Endothelial cell of umbilical vein (primary cell): ENCODE results near the gene PKD1. TPM values are rescaled to one million over a fixed set of nuclear protein-coding genes. Genes with fewer than 3 reads are reported as not detected.

Experiments used
- BruUV-seq: library from RNA; stranded (reverse); fragments of 400-500 nt; replicated peaks from 2 replicates; lab custom pipeline; 2021; lab: Mats Ljungman, UMichigan
- CTCF ChIA-PET: fragments of 300-600, 350-600 bp; sonication (Branson Sonifier 250); formaldehyde crosslinking; loops from one replicate; lab custom pipeline; 2021; ENCODE audit warnings: antibody characterized with exemption, inconsistent platforms; lab: Charles Lee
- POLR2A ChIA-PET: fragments of 300-600, 350-600 bp; sonication (Branson Sonifier 250); formaldehyde crosslinking; loops from one replicate; lab custom pipeline; 2021; ENCODE audit warnings: antibody characterized with exemption, inconsistent platforms; lab: Charles Lee
- DNase-seq: peaks from one replicate; pipeline ENCODE4 v3.0.0-alpha.2; 2011; ENCODE audit warnings: low read depth, low spot score
- FAIRE-seq: peaks from 2 replicates; lab custom pipeline; 2011; peaks lifted over from hg19 to GRCh38; lab: Jason Lieb, UNC
- H2AFZ ChIP-seq: 2 replicates; pipeline ENCODE4 v1.6.0; 2012; ENCODE audit warnings: low read depth, low read length, control low read depth, inconsistent platforms
- H3K27ac ChIP-seq: 2 replicates; pipeline ENCODE4 v1.5.1; 2011; ENCODE audit warnings: low read depth, mild to moderate bottlenecking, control low read depth, low read length, moderate library complexity; ENCODE audit not compliant: insufficient read depth
- H3K27me3 ChIP-seq, 2 experiments: 2 replicates each; pipeline versions ENCODE4 v1.6.0 to v1.6.1; 2011; ENCODE audit warnings: low read length in 2 of 2, mixed read lengths in 1 of 2; ENCODE audit not compliant: control insufficient read depth in 2 of 2, insufficient read depth in 2 of 2
- H3K36me3 ChIP-seq, 2 experiments: 2 replicates in 1 of 2; 3 replicates in 1 of 2; pipeline ENCODE4 v1.5.1; 2011; ENCODE audit warnings: low read length in 2 of 2, mild to moderate bottlenecking in 1 of 2, moderate library complexity in 1 of 2; ENCODE audit not compliant: control insufficient read depth in 2 of 2, insufficient read depth in 2 of 2; ENCODE audit errors: extremely low read depth in 1 of 2
- H3K4me1 ChIP-seq: 3 replicates; pipeline ENCODE4 v1.5.1; 2011; ENCODE audit warnings: mild to moderate bottlenecking, low read length; ENCODE audit not compliant: control insufficient read depth, insufficient read depth; ENCODE audit errors: extremely low read depth
- H3K4me2 ChIP-seq: 2 replicates; pipeline ENCODE4 v1.6.1; 2011; ENCODE audit warnings: low read length, control low read depth, mixed read lengths; ENCODE audit not compliant: insufficient read depth
- H3K4me3 ChIP-seq, 3 experiments: fragments of 200-600 bp in 1 of 3; sonication (generic), shearing (Covaris generic) in 1 of 3; replicated peaks in 1 of 3; 2 replicates each; pipeline ENCODE4 v1.5.1; 2011 to 2016; ENCODE audit warnings: control low read depth in 3 of 3, low read length in 3 of 3, mild to moderate bottlenecking in 2 of 3, inconsistent platforms in 1 of 3, low read depth in 1 of 3, moderate library complexity in 1 of 3; ENCODE audit not compliant: insufficient read depth in 1 of 3
- H3K79me2 ChIP-seq: 2 replicates; pipeline ENCODE4 v1.6.0; 2012; ENCODE audit warnings: low read length, inconsistent platforms; ENCODE audit not compliant: control insufficient read depth, insufficient read depth
- H3K9ac ChIP-seq: replicated peaks from 2 replicates; pipeline ENCODE3; 2011; ENCODE audit warnings: low read length, control low read depth; ENCODE audit not compliant: insufficient read depth; ENCODE audit errors: extremely low read depth
- H3K9me1 ChIP-seq: replicated peaks from 3 replicates; pipeline ENCODE4 v1.6.0; 2011; ENCODE audit warnings: mild to moderate bottlenecking, low read length; ENCODE audit not compliant: control insufficient read depth, insufficient read depth; ENCODE audit errors: extremely low read depth
- H3K9me3 ChIP-seq: replicated peaks from 2 replicates; pipeline ENCODE4 v1.5.1; 2012; ENCODE audit warnings: low read length, inconsistent platforms; ENCODE audit not compliant: control insufficient read depth, insufficient read depth
- H4K20me1 ChIP-seq: replicated peaks from 2 replicates; pipeline ENCODE3; 2011; ENCODE audit warnings: mild to moderate bottlenecking, low read length; ENCODE audit not compliant: control insufficient read depth, insufficient read depth; ENCODE audit errors: extremely low read depth
- EZH2 ChIP-seq: IDR thresholded peaks from 2 replicates; pipeline ENCODE4 v1.6.1; 2012; ENCODE audit warnings: borderline replicate concordance, low read depth, mild to moderate bottlenecking, moderate library complexity, low read length, inconsistent platforms; ENCODE audit not compliant: severe bottlenecking
- FOS ChIP-seq: IDR thresholded peaks from 2 replicates; pipeline ENCODE4 v1.6.1; 2011; ENCODE audit warnings: mild to moderate bottlenecking, low read length, moderate library complexity, borderline replicate concordance; ENCODE audit not compliant: insufficient read depth
- GATA2 ChIP-seq: IDR thresholded peaks from 2 replicates; pipeline ENCODE4 v1.7.0; 2011; ENCODE audit warnings: low read depth, mild to moderate bottlenecking, moderate library complexity, mixed read lengths, low read length; ENCODE audit not compliant: insufficient read length, insufficient read depth
- JUN ChIP-seq: IDR thresholded peaks from 2 replicates; pipeline ENCODE4 v1.6.1; 2011; ENCODE audit warnings: borderline replicate concordance, low read depth; ENCODE audit not compliant: insufficient read length, insufficient read depth
- MYC ChIP-seq: IDR thresholded peaks from one replicate; pipeline ENCODE4 v1.6.1; 2011; ENCODE audit warnings: mild to moderate bottlenecking, low read depth, low read length
- POLR2A ChIP-seq: IDR thresholded peaks from 2 replicates; pipeline ENCODE4 v1.6.1; 2012; ENCODE audit warnings: low read depth, mild to moderate bottlenecking, control low read depth, low read length
- POLR2AphosphoS5 ChIP-seq: IDR thresholded peaks from 2 replicates; pipeline ENCODE4 v1.6.1; 2012; ENCODE audit warnings: low read depth, mild to moderate bottlenecking, control low read depth, low read length, moderate library complexity; ENCODE audit not compliant: insufficient read depth
- dilution Hi-C: fragments of 300-500 bp; cut with MboI; formaldehyde crosslinking; loops from one replicate; pipeline ENCODE4 v1.15.0; 2019; ENCODE audit warnings: low sequenced_read_pairs; ENCODE audit not compliant: extremely low pct_ligation_motif_present
- intact Hi-C: fragments of 100-400 bp; cut with micrococcal nuclease; formaldehyde crosslinking; loops from one replicate; pipeline ENCODE4 v1.10.0; 2022
- polyA plus RNA-seq, 4 experiments: library from polyadenylated mRNA; depleted of rRNA in 3 of 4; stranded (reverse) in 3 of 4; unstranded in 1 of 4; fragments of >200 nt; gene quantifications; 2 replicates each; pipeline versions ENCODE4 v1.2.1 to v1.2.3, GENCODE V29; 2011 to 2012; ENCODE audit warnings: missing spikeins in 1 of 4
- total RNA-seq: library from RNA; stranded (reverse); gene quantifications from 2 replicates; pipeline ENCODE4 v1.2.3, GENCODE V29; 2021
- TF ChIP-seq, protein P1 (sequence below): IDR thresholded peaks from 2 replicates; pipeline ENCODE4 v1.6.1; 2011; ENCODE audit not compliant: insufficient read depth, insufficient read length
- TF ChIP-seq, protein P2 (sequence below), 2 donors: IDR thresholded peaks; 1 replicate in 1 of 2; 2 replicates in 1 of 2; pipeline ENCODE4 v1.5.1; 2011; ENCODE audit warnings: low read length in 2 of 2, mild to moderate bottlenecking in 2 of 2, moderate library complexity in 2 of 2, control low read depth in 1 of 2, inconsistent platforms in 1 of 2, low read depth in 1 of 2; ENCODE audit not compliant: insufficient read depth in 1 of 2; ENCODE audit errors: extremely low read depth in 1 of 2

PKD1 gene
- total and polyA plus RNA-seq, 2 donors (not counting 3 experiments of a cell fraction or from before 2014, with no cell fraction given): 52.5 to 102 TPM

DNA sequence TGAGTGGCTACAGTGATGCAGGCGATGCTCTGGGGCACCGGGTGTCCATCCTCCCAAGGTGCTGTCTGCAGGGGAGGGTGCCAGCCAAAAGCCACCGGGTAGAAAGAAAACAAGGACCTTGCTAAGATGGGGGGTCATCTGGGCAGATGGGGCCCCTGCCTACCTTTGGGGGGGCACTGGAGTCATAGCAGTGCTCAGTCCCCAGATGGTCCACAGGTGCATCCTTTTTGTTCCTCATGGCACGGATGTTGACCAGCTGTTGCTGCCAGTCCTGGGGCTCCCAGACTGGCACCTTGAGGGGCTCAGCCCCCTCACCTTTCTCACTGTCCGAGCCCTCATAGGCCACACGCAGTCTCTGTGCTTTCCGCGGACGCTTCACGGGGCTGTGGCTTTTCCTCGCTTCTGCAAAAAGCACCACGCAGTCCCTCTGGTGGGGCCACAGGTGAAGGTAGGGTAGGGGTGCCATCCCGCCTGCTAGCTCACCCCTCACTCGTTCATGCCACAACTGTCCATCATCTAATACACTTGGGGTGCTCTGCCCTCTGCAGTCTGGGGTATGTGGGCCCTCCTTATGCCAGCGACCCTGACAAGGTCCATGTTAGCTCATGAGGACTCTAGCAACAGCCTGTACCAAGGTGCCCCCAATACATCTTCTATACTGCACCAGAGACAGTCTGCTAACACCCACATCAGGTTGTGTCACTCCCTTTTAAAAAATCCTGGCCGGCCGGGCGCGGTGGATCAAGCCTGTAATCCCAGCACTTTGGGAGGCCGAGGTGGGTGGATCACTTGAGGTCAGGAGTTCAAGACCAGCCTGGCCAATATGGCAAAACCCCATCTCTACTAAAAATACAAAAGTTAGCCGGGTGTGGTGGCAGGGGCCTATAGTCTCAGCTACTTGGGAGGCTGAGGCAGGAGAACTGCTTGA lies 89.5 kb downstream of the PKD1 start:
- DNase-seq (no peak), FAIRE-seq (no peak)
- H3K36me3 ChIP-seq: peaks cover 0 to 2% of the 10 kb centered on the region in 2 experiments
- H3K9me3 ChIP-seq: no peaks in the 10 kb centered on the region
- dilution Hi-C loops (loop anchor here (25.0 kb wide), 1 partner anchor 116 kb away; the partner anchor contains the start of gene TRAF7), intact Hi-C loops (loop anchor here (2.0 kb wide), 1 partner anchor 23 kb away; no protein-coding TSS in a partner anchor)
- no peak overlapping the region for H3K9ac ChIP-seq
- no peaks in the 10 kb centered on the region for H3K9me1 ChIP-seq
- TF ChIP-seq FOS (no peak), GATA2 (no peak), MYC (no peak), POLR2AphosphoS5 (no peak), EZH2 (no peak), POLR2A (no peak), JUN (no peak)
- TF ChIP-seq, protein P1, sequence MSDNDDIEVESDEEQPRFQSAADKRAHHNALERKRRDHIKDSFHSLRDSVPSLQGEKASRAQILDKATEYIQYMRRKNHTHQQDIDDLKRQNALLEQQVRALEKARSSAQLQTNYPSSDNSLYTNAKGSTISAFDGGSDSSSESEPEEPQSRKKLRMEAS: no peak
- TF ChIP-seq, protein P2, sequence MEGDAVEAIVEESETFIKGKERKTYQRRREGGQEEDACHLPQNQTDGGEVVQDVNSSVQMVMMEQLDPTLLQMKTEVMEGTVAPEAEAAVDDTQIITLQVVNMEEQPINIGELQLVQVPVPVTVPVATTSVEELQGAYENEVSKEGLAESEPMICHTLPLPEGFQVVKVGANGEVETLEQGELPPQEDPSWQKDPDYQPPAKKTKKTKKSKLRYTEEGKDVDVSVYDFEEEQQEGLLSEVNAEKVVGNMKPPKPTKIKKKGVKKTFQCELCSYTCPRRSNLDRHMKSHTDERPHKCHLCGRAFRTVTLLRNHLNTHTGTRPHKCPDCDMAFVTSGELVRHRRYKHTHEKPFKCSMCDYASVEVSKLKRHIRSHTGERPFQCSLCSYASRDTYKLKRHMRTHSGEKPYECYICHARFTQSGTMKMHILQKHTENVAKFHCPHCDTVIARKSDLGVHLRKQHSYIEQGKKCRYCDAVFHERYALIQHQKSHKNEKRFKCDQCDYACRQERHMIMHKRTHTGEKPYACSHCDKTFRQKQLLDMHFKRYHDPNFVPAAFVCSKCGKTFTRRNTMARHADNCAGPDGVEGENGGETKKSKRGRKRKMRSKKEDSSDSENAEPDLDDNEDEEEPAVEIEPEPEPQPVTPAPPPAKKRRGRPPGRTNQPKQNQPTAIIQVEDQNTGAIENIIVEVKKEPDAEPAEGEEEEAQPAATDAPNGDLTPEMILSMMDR (IDR thresholded peaks at IDR 0.05; ENCODE audit: extremely low read depth in 1 of 2, insufficient read depth in 1 of 2, low read depth in 1 of 2, low read length in 2 of 2): no peak
- H3K4me1 ChIP-seq: peaks cover 35% of the 10 kb centered on the region
- H4K20me1 ChIP-seq: no peaks in the 10 kb centered on the region
- no TSS peak for BruUV-seq
- no peak overlapping the region for H2AFZ ChIP-seq
- POLR2A ChIA-PET: interaction anchor here (1.1 to 2.4 kb wide), 2 partner anchors 81 to 109 kb away, joined by 4 to 7 read pairs; partner anchors contain the start of genes RPS2 and TRAF7
- no peaks in the 10 kb centered on the region for H3K27me3 ChIP-seq
- CTCF ChIA-PET: interaction anchor here (0.8 to 3.7 kb wide), 6 partner anchors 10 to 94 kb away, joined by 3 to 28 read pairs (median 11); no protein-coding TSS in a partner anchor
- peak overlapping the region in 1 of 3 experiments; percentile 82 for H3K4me3 ChIP-seq
- H3K4me2 ChIP-seq: no peak overlapping the region
- H3K79me2 ChIP-seq: peaks cover 10% of the 10 kb centered on the region
- no peak overlapping the region for H3K27ac ChIP-seq
